DMS53 (cell line): Measurements from ENCODE around the gene MAPK8.

ENCODE experiments used
- DNase-seq: peaks from one replicate; lab custom pipeline; 2025; lab: John Stamatoyannopoulos, UW

MAPK8 gene

GRCh38 chr10:48384699-48384982, 78.2 kb downstream of the MAPK8 start:
- peak; percentile 17 for DNase-seq

DNA sequence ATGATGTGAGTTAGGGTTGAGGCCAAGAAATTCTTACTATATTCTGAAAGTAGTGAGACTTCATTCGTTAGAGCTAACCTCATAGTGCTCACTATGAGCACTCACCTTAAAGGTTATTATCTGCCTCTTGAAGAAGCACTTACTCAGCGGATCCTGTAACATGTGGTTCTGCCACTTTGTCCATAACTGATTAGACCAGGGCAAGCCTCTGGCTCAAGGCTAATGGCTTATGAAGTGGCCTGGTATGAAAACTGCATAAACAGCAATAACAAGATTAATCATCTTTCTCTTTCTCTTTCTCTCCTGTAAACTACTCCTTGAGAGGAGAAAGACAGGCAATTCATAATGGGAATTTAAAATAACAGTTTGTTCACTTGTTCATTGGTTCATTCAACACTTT, 82.8 kb downstream of the MAPK8 start:
- peak; percentile 18 for DNase-seq

- no peak for DNase-seq
These were observed 83.5 kb downstream of the MAPK8 start for GRCh38 chr10:48389846-48390557.

- DNase-seq, result no peak
These were observed 84.0 kb downstream of the MAPK8 start for GRCh38 chr10:48390558-48390871.

DNA sequence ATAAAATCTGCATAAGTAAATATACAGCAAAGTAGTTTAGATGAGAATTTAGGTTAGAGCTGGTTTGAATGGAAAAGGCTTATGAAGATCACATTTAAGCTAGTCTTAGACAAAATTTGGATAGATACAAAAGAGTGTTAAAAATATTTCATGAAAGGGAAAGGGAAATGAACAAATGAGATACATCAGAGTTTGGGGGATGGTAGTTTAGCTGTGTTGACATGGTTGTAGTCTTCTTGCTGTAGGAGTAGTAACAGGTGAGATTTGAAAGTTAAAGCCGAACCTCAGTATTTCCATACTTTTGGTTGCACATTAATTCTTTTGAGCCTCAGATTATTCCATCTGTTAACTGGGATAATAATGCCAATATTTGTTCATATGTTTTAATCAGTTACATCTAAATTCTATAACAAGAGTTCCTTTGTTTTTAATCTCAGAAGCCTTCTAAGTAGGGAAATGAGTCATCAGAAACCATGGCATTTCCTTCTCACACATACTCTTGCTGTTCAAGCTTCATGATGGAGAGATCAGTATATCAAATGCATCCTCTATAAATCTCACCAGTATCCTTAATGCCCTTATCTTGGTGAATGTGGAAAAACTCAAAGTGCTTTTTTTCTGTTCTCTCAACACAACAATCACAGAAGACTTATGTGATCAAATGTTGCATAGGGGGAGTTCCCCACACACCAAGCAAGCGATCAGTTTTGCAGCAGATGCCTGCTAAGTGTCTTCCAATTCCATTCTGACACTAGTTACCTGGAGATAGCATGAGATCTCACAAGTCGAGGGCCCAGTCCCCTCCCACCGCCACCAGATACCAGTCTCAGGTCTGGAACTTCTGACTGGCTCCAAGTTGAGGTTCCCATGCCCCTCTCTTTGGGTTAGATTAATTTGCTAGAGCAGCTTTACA, 84.7 kb downstream of the MAPK8 start:
- DNase-seq, result peak; percentile 35

- DNase-seq, result no peak
These were observed 85.5 kb downstream of the MAPK8 start for GRCh38 chr10:48391994-48392393.

DNA sequence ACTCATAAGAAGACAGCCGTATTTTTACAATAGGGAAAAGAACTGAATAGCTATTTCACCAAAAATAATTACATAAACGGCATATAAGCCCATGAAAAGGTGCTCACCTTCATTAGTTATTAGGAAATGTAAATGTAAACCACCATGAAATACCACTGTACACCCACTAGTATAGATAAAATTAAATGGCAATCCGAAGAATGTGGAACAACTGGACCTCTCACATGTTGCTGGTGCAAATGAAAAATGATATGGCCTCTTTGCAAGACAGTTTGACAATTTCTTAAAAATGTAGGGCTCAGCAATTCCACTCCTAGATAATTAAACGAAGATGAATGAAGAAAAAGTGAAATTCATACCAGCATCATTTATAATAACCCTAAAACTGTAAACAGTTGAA, 91.8 kb downstream of the MAPK8 start:
- DNase-seq, result no peak

- DNase-seq, result no peak
These were observed 92.6 kb downstream of the MAPK8 start for GRCh38 chr10:48399056-48399541.

- DNase-seq, result no peak
These were observed 93.1 kb downstream of the MAPK8 start for GRCh38 chr10:48399551-48399950.

GRCh38 chr10:48400129-48400849, 93.8 kb downstream of the MAPK8 start:
- no peak for DNase-seq

DNA sequence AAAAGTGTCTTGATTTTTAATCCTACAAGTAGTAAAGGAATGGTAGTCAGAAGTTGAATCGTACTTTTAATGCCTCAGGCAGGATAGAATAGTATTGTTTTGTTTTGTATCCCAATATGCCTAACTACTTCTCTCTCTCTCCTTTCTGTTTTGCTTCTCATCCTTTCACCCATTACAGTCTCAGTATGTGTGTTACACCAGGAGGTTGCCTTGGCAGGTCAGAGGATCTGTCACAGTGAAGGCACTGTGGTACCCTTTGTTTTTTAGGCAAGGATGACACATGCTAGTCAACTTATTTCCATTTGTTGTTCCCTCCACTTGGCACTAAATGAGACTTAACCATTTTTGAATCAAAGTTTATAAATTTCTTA, 94.4 kb downstream of the MAPK8 start:
- no peak for DNase-seq

GRCh38 chr10:48404646-48405045, 98.2 kb downstream of the MAPK8 start:
- no peak for DNase-seq

- peak; percentile 96 for DNase-seq
These were observed 99.7 kb downstream of the MAPK8 start for GRCh38 chr10:48406204-48406603.

DNA sequence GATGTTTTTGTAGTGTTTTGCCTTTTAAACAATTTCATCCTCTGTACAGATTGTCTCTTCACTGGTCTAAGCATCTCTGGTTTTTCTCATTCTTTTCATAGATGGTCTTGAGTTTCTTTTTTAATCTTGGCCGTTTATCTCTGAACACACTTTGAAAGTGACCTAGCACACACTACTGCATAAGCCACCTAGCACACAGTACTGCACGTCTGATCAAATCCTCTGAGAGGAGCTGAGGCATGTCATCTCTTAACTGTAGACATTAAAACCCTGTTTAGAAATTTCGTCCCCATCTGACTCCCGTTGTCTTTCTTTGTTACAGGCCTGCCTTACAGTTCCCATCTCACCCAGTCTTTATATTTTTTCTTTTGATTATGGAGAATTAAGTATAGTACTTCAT, 100.2 kb downstream of the MAPK8 start:
- no peak for DNase-seq

GRCh38 chr10:48410503-48410902, 104.0 kb downstream of the MAPK8 start:
- no peak for DNase-seq

- DNase-seq, result no peak
These were observed 105.0 kb downstream of the MAPK8 start for GRCh38 chr10:48411510-48411909.

DNA sequence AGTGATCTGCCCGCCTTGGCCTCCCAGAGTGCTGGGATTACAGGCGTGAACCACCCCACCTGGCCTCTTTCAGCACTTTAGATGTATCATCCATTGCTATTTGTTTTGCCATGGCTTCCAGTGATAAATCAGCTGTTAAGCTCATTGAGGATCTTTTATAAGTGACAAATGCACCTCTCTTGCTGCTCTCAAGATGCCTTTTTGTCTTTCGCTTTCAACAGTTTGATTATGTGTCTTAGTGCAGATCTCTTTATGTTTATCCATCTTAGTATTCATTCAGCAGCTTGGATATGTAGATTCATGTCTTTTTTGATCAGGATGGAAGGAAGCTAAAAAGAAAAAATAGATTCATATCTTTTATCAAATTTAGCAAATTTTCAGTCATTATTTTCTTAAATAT, 105.6 kb downstream of the MAPK8 start:
- no peak for DNase-seq

- DNase-seq, result no peak
These were observed 106.5 kb downstream of the MAPK8 start for GRCh38 chr10:48412933-48413332.

GRCh38 chr10:48414160-48414559, 107.7 kb downstream of the MAPK8 start:
- DNase-seq, result no peak

DNA sequence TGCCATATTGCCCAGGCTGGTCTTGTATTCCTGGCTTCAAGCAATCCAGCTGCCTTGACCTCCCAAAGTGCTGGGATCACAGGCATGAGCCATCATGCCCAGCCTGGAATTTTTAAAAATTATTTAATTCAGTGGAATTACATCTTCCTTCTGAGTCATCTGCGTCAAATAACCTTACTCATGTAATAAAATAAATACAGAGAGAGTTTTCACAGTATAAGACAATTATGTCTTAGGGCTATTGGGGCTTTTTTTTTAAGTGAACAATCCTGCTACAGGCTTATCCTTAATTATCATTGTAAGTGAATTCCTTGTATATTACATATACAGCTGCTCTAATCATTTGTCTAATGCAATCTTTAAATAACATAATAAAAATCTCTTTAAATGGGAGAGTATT, 108.3 kb downstream of the MAPK8 start:
- no peak for DNase-seq

GRCh38 chr10:48416584-48417232, 110.2 kb downstream of the MAPK8 start:
- no peak for DNase-seq

- DNase-seq, result no peak
These were observed 110.9 kb downstream of the MAPK8 start for GRCh38 chr10:48417374-48417773.
